Stimulated activated CD4-positive, alpha-beta T cell treated with anti-CD3 and anti-CD28 coated beads, Interleukin-2, amount 100 ng/mL, for 24 hours (primary cell): ENCODE measurements around the gene ANKRD34C.
"Not testable (repeated sequence)": the region's sequence is repeated elsewhere in the genome, so short reads cannot be mapped to it uniquely, and the experiment has no call there.

ENCODE experiments used
- DNase-seq, 2 donors: peaks; one replicate each; pipeline ENCODE4 v3.0.0-alpha.2; 2020

ANKRD34C gene

GRCh38 chr15:79311901-79312553, 29.5 kb downstream of the ANKRD34C start:
- DNase-seq, result no peak

DNA sequence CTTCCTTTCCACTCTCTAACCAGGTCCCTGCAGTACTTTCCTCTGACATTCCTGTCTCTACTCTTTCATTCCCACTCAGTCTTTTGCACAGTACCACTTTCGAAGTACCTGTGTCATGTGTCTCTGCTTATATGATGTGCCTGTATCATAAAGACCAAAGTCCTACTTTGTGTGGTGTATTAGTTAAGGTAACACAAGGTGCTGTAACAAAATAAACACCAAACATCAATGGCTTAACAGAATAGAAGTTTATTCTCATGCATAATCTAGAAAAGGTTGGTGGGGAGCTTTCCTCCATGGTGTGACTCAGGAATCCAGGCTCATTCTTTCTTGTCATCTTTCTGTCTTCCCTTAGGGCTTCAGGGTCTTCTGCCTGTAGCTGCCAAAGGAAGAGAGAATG, 31.7 kb downstream of the ANKRD34C start:
- DNase-seq, result no peak

- no peak for DNase-seq
Observed at GRCh38 chr15:79314811-79315210, 32.3 kb downstream of the ANKRD34C start.

DNA sequence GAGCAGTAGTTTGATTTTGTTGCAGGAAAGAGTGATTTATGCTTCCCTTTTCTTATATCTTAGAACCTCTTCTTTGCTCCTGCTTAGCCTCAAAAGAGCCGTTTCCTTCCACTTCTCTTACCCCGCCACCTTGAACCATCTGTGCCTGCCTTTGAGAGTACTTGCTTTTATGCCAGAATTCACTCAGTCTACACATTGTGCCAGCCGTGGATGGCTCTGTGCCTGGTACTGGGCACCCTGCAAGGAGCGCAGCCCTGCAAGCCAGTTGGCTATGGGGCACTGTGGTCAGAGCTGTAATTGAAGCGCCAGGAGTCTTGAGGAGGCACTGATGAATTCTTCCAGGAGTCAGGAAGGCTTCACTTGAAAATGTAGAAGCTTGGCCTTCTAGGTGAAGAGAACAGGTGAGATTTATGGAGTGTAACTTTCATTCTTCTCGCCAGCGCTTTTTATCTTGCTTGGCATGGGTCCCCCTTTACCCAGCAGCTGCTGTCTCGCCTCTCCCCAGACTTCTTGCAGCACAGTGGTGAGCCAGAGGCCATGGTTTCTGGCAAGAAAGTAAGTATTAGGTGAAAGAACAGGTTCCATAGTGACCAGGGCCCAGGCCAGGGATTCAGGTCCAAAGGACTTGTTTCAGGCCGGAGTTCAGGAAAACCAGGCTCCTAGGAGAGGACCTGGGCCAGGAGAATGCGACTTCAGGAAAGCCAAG, 33.3 kb downstream of the ANKRD34C start:
- DNase-seq, result no peak

DNA sequence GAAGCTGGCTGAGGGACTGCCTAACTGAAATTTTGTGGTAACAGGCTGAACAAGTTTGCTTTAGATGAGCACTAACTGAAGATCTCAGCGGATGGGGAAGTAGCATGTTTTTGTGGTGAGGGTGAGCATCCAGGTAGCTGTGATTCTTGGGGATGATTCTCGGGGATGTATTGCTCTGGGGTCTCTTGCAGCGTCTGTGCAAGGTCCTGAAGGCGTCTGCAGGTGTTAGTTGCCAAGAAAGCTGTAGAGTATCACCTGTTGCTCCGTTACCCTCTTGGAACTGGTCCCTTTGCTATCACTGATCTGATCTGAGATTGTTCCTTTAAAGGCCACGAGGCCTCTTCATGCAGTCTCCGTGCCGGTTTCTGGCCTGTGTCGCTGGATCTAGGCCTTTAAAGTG, 34.3 kb downstream of the ANKRD34C start:
- no peak for DNase-seq

DNA sequence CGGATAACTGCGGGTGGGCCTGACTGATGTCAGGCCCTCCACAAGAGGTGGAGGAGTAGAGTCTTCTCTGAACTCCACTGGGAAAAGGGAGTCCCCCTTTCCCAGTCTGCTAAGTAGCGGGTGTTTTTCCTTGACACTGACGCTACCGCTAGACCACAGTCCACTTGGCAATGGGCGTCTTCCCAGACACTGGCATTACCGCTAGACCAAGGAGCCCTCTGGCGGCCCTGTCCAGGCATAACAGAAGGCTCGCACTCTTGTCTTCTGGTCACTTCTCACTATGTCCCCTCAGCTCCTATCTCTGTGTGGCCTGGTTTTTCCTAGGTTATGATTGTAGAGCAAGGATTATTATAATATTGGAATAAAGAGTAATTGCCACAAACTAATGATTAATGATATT, 37.5 kb downstream of the ANKRD34C start:
- not testable (repeated sequence) for DNase-seq

- DNase-seq, result no peak
Observed at GRCh38 chr15:79321876-79322275, 39.4 kb downstream of the ANKRD34C start.

- DNase-seq, result no peak
Observed at GRCh38 chr15:79322306-79322705, 39.8 kb downstream of the ANKRD34C start.

DNA sequence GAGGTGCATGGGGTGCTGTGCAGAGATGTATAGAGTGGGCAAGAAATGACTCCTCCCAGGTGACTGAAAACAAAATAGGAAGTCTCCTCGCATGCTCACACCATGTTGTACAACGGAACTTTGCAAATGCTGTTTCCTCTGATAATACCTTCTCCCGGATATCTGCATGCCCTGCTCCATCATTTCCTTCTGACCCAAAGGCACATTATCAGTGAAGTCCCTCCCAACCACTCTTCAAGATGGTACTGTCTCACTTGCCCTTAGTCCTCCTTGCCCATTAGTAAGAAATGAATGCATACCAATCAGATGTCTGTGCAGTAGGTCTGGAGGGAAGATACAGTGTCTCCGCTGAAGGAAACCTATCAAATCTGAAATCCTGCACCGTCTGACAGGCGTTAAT, 40.4 kb downstream of the ANKRD34C start:
- no peak for DNase-seq

- DNase-seq, result no peak
Observed at GRCh38 chr15:79329171-79329611, 46.7 kb downstream of the ANKRD34C start.
